ENCODE measurements around the gene CD200R1L. TPM values are rescaled to one million over a fixed set of nuclear protein-coding genes. Genes with fewer than 3 reads are reported as not detected.

Gene CD200R1L
- total and polyA plus RNA-seq, 2 of the 13 experiments (the other 11 are each of a cell fraction or from before 2014, with no cell fraction given) = not detected

DNA sequence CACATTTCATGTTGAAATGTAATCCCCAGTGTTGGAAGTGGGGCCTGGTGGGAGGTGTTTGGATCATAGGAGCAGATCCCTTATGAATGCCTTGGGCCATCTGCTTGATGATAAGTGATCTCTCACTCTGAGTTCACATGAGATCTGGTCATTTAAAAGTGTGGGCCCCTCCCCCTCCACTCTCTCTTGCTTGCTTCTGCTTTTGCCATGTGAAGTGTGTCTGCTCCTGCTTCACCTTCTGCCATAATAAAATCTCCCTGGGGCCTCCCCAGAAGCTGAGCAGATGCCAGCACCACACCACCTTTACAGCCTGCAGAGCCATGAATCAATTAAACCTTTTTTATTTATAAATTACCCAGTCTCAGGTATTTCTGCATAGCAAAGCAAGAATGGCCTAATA lies 14.2 kb upstream of the CD200R1L start:
- H3K79me2 ChIP-seq (ENCODE audit: insufficient read depth, low read length) = no peaks in the 10 kb centered on the region
- H4K20me1 ChIP-seq (ENCODE audit: insufficient read depth, low read length) = no peaks in the 10 kb centered on the region
- CTCF ChIA-PET (ENCODE audit: low intra/inter-chr PET ratio, low total read pairs) = no interaction called here
- FAIRE-seq (no peak), DNase-seq (ENCODE audit: low spot score) (no peak), ATAC-seq (no peak)
- POLR2A ChIA-PET = no interaction called here
- no TSS peak for BruUV-seq (replicated peaks)
- intact Hi-C loops (cut with micrococcal nuclease; ENCODE audit: unreplicated experiment) = no loop called here
- no peak overlapping the region for H3K9ac ChIP-seq (ENCODE audit: insufficient read depth, low read depth, low read length)
- 0 out of 2 replicates have a peak, but pooled peaks cover 14% of the 10 kb centered on the region for H3K9me3 ChIP-seq (ENCODE audit: low read length)
- no peak overlapping the region for H2AFZ ChIP-seq (ENCODE audit: low read length)
- no peak for TF ChIP-seq TEAD2 (CRISPR knock-in tag; IDR thresholded peaks at IDR 0.05)
- no peak for TF ChIP-seq HHEX (CRISPR knock-in tag; IDR thresholded peaks at IDR 0.05)
- H3K36me3 ChIP-seq (replicated peaks in 1 of 2; ENCODE audit: control insufficient read depth in 1 of 2, insufficient read depth in 2 of 2, low read length in 2 of 2) = no peaks in the 10 kb centered on the region
- H3K27ac ChIP-seq (ENCODE audit: extremely low read length, insufficient read depth, low read length) = no peak overlapping the region
- in situ Hi-C loops (cut with HindIII; ENCODE audit: extremely low pct_ligation_motif_present, low pct_unique_long_range_greater_than_20kb) = no loop called here
- H3K4me3 ChIP-seq (replicated peaks in 1 of 3; ENCODE audit: insufficient read depth in 1 of 3, low read depth in 2 of 3, low read length in 3 of 3) = no peak overlapping the region
- no peaks in the 10 kb centered on the region for H3K4me1 ChIP-seq (ENCODE audit: insufficient read depth, low read length)
- no peak overlapping the region for H3K4me2 ChIP-seq (ENCODE audit: low read depth, low read length)
- H3K27me3 ChIP-seq (ENCODE audit: control insufficient read depth in 1 of 2, insufficient read depth in 2 of 2, low read length in 2 of 2) = no peaks in the 10 kb centered on the region

DNA sequence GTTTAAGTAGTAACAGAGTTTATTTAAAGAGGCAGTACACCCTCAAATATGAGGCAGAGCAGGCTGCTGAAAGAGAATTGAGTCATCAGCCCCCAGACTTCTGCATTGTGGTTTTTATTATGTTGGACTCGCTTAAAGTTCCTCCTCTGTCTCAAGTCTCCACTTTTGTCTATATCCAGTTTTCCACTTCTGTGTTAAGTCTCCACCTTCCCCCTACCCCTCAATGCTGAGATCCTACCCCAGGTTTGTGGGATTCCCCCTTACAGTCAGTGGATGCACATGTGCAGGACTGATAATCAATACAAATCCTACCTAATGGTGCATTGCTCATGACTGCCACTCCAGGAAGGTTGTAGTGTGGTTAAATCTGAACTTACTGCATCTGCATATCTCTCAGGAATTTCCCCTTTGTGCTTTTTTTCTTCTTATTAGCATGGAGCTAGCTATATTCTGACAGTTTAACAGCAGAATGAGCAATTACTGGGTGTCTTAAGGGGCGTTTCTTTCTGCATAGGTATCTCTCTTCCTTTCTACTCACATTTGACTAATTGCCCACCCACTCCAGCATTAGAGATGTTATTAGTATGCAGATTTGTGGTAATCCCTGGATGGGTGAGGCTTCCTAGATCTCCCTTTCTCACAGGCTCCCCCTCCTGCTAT lies 11.9 kb upstream of the CD200R1L start:
- Histone ChIP-seq H4K20me1 (ENCODE audit: insufficient read depth, low read length) (no peaks in the 10 kb centered on the region), H3K27me3 (ENCODE audit: control insufficient read depth in 1 of 2, insufficient read depth in 2 of 2, low read length in 2 of 2) (no peaks in the 10 kb centered on the region), H3K4me3 (replicated peaks in 1 of 3; ENCODE audit: insufficient read depth in 1 of 3, low read depth in 2 of 3, low read length in 3 of 3) (no peak overlapping the region), H3K9ac (ENCODE audit: insufficient read depth, low read depth, low read length) (no peak overlapping the region), H3K9me3 (ENCODE audit: low read length) (0 out of 2 replicates have a peak, but pooled peaks cover 14% of the 10 kb centered on the region), H3K4me2 (ENCODE audit: low read depth, low read length) (no peak overlapping the region), H3K4me1 (ENCODE audit: insufficient read depth, low read length) (no peaks in the 10 kb centered on the region), H3K36me3 (replicated peaks in 1 of 2; ENCODE audit: control insufficient read depth in 1 of 2, insufficient read depth in 2 of 2, low read length in 2 of 2) (no peaks in the 10 kb centered on the region), H3K79me2 (ENCODE audit: insufficient read depth, low read length) (no peaks in the 10 kb centered on the region), H2AFZ (ENCODE audit: low read length) (no peak overlapping the region), H3K27ac (ENCODE audit: extremely low read length, insufficient read depth, low read length) (no peak overlapping the region)
- no peak for DNase-seq (ENCODE audit: low spot score)
- ChIA-PET POLR2A (no interaction called here), CTCF (ENCODE audit: low intra/inter-chr PET ratio, low total read pairs) (no interaction called here)
- no peak for FAIRE-seq
- TF ChIP-seq SMC3 (IDR thresholded peaks at IDR 0.05; ENCODE audit: low read length) (no peak), HIVEP1 (CRISPR knock-in tag; IDR thresholded peaks at IDR 0.05) (no peak), CBX5 (CRISPR knock-in tag; IDR thresholded peaks at IDR 0.05; ENCODE audit: borderline replicate concordance) (no peak), FOXP4 (CRISPR knock-in tag; IDR thresholded peaks at IDR 0.05) (no peak), CEBPB (IDR thresholded peaks at IDR 0.05; ENCODE audit: borderline replicate concordance, low read depth, low read length) (no peak), ZNF691 (CRISPR knock-in tag; IDR thresholded peaks at IDR 0.05; ENCODE audit: borderline replicate concordance, low read depth) (no peak), IRX3 (CRISPR knock-in tag; IDR thresholded peaks at IDR 0.05; ENCODE audit: borderline replicate concordance, low read depth) (no peak), ZBTB4 (CRISPR knock-in tag; IDR thresholded peaks at IDR 0.05; ENCODE audit: borderline replicate concordance) (no peak)
- WGBS (ENCODE audit: low lambda C conversion rate) = 0% methylated on average over 2 of the region's 2 CpGs
- ATAC-seq = no peak
- no TSS peak for BruUV-seq (replicated peaks)
- in situ Hi-C loops (cut with HindIII; ENCODE audit: extremely low pct_ligation_motif_present, low pct_unique_long_range_greater_than_20kb) = no loop called here
- intact Hi-C loops (cut with micrococcal nuclease; ENCODE audit: unreplicated experiment) = no loop called here
